Measurements from ENCODE around the gene CBX5. TPM values are rescaled to one million over a fixed set of nuclear protein-coding genes. Genes with fewer than 3 reads are reported as not detected.

The CBX5 gene
- total RNA-seq, 2 donors from 2014 or later: 230 to 341 TPM

DNA sequence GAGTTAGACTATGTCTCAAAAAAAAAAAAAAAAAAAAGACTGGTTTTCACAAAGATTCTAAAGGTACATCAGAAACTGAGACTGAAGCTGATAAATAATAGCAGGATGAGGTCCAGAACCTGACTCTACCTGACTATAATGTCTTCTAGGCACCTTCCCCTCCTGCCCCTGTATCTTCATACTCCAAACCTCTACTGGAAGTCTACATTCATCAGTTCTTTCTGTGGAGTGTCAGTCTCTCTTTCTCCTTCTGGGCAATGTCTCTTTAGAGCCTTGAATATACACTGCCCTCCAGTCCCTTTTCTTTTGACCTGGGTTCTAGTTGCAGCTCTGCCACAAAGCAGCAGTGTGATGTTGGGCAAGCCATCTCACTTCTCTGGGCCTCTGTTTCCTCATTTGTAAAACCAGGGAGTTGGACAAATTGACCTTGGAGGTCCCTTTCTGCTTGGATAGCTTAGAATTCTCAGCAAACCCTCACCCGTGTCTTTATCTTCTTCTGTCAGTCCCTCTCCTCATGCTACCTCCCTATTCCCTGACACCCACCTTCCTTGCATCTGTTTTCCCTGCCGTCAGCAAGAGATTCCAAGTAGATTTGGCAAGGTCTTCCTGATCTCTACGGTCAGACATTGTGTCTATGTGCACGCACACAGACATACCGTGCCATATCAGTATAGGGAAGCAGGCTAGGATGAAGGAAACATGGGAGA is 16.6 kb upstream of the CBX5 start:
- no peaks in the 10 kb centered on the region for H3K36me3 ChIP-seq (ENCODE audit: control insufficient read depth, insufficient read depth, low read length)
- H3K9me3 ChIP-seq (ENCODE audit: control insufficient read depth, low read length): no peaks in the 10 kb centered on the region
- no peaks in the 10 kb centered on the region for H3K27me3 ChIP-seq (ENCODE audit: control insufficient read depth, insufficient read depth, low read length, poor library complexity, severe bottlenecking)
- H3K27ac ChIP-seq (ENCODE audit: low read depth, low read length): no peak overlapping the region
- H3K4me1 Mint-ChIP-seq: peaks cover 38% of the 10 kb centered on the region
- peaks cover 13% of the 10 kb centered on the region for H3K27me3 Mint-ChIP-seq (ENCODE audit: insufficient read depth)
- H3K9me3 Mint-ChIP-seq: no peaks in the 10 kb centered on the region
- no peak for DNase-seq
- WGBS, 2 experiments (ENCODE audit: insufficient coverage in 1 of 2, insufficient read length in 1 of 2): 92 to 100% methylated on average over 4 to 5 of the region's 5 CpGs
- no peaks in the 10 kb centered on the region for H3K36me3 Mint-ChIP-seq (ENCODE audit: low read depth)
- TF ChIP-seq, protein P1, sequence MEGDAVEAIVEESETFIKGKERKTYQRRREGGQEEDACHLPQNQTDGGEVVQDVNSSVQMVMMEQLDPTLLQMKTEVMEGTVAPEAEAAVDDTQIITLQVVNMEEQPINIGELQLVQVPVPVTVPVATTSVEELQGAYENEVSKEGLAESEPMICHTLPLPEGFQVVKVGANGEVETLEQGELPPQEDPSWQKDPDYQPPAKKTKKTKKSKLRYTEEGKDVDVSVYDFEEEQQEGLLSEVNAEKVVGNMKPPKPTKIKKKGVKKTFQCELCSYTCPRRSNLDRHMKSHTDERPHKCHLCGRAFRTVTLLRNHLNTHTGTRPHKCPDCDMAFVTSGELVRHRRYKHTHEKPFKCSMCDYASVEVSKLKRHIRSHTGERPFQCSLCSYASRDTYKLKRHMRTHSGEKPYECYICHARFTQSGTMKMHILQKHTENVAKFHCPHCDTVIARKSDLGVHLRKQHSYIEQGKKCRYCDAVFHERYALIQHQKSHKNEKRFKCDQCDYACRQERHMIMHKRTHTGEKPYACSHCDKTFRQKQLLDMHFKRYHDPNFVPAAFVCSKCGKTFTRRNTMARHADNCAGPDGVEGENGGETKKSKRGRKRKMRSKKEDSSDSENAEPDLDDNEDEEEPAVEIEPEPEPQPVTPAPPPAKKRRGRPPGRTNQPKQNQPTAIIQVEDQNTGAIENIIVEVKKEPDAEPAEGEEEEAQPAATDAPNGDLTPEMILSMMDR (conservative IDR thresholded peaks at IDR 0.05): no peak
- peaks cover 18% of the 10 kb centered on the region for H3K4me1 ChIP-seq (ENCODE audit: control insufficient read depth, insufficient read depth, low read length)
- H3K4me3 ChIP-seq (ENCODE audit: low read length): no peak overlapping the region
- H3K4me3 Mint-ChIP-seq: no peak overlapping the region
- no peak overlapping the region for H3K9ac ChIP-seq (ENCODE audit: extremely low read depth, low read length, poor library complexity, severe bottlenecking)
- no peak overlapping the region for H3K27ac Mint-ChIP-seq

DNA sequence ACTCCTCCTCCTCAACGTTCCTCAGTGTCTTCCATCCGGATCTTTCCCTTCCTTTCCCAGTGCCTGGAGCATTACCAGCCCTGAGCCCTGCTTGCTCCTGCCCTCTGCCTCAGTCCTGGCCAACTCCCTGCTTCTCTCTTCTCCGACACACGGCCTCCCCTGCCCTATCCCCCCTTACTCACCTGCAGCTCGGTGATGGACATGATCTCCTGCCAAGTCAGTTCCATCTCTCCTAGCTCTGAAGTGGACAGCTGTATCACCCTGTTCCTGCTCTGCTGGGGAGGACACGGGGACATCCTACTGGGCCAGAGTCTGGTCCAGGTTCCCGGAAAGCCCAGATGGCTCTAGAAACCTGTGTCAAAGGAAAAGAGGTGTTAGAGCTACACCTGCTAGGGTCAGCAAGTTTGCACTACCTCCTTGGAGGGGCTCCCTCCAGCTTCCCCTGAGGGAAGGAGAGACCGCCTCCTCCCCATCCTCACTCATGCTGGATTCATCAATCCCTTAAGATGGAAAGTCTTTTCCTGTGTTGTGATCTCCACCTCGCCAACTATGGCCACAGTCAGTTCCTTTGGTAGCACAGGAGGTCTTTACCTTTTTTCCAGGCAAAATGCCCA is 15.1 kb upstream of the CBX5 start:
- DNase-seq: no peak
- Mint-ChIP-seq H3K4me3 (no peak overlapping the region), H3K36me3 (ENCODE audit: low read depth) (no peaks in the 10 kb centered on the region), H3K27ac (peak overlapping the region; percentile 29), H3K27me3 (ENCODE audit: insufficient read depth) (peaks cover 10% of the 10 kb centered on the region), H3K9me3 (no peaks in the 10 kb centered on the region), H3K4me1 (peaks cover 23% of the 10 kb centered on the region)
- Histone ChIP-seq H3K9ac (ENCODE audit: extremely low read depth, low read length, poor library complexity, severe bottlenecking) (no peak overlapping the region), H3K27ac (ENCODE audit: low read depth, low read length) (no peak overlapping the region), H3K4me1 (ENCODE audit: control insufficient read depth, insufficient read depth, low read length) (peaks cover 7% of the 10 kb centered on the region), H3K9me3 (ENCODE audit: control insufficient read depth, low read length) (no peaks in the 10 kb centered on the region), H3K36me3 (ENCODE audit: control insufficient read depth, insufficient read depth, low read length) (no peaks in the 10 kb centered on the region), H3K27me3 (ENCODE audit: control insufficient read depth, insufficient read depth, low read length, poor library complexity, severe bottlenecking) (no peaks in the 10 kb centered on the region), H3K4me3 (ENCODE audit: low read length) (no peak overlapping the region)
- TF ChIP-seq, protein P1 (conservative IDR thresholded peaks at IDR 0.05): no peak
- 83 to 91% methylated on average over 6 to 9 of the region's 9 CpGs for WGBS, 2 experiments (ENCODE audit: insufficient coverage in 1 of 2, insufficient read length in 1 of 2)

DNA sequence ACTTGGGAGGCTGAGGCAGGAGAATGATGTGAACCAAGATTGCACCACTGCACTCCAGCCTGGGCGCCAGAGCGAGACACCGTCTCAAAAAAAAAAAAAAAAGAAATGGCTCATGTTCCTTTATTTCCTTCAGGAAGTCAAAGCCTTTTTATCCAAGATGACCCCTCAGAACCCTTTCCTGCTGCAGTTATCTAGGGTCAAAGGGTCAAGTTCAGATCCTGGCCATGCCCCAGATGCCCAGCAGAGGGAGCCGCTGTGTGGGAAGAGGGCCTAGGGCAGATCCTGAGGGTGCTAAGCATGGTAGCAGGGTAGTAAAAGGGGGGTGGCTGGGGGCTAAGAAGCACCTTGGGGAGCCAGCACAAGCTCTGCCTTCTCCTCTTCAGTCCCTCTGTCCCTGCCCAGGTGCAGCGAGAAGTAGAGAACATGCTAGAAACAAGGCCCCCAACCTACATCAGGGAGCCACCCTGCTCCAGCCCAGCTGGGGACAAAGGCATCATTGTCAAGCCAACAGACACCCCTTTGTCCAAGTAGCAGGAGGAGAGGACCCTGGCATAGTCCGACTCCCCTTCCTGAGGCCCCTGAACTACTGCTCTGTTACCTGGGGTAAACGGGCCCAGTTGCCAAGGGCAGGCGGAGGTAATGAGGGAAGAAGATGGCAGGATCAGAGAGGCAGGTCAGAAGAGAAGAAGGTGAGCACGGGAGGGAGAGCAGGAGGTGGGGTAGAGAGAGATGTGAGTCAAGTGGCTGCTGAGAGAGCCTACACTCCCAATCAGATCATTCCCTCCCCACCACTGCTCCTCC is 14.4 kb upstream of the CBX5 start:
- Histone ChIP-seq H3K27ac (ENCODE audit: low read depth, low read length) (no peak overlapping the region), H3K36me3 (ENCODE audit: control insufficient read depth, insufficient read depth, low read length) (no peaks in the 10 kb centered on the region), H3K9ac (ENCODE audit: extremely low read depth, low read length, poor library complexity, severe bottlenecking) (no peak overlapping the region), H3K27me3 (ENCODE audit: control insufficient read depth, insufficient read depth, low read length, poor library complexity, severe bottlenecking) (no peaks in the 10 kb centered on the region), H3K4me1 (ENCODE audit: control insufficient read depth, insufficient read depth, low read length) (peaks cover 7% of the 10 kb centered on the region), H3K4me3 (ENCODE audit: low read length) (no peak overlapping the region), H3K9me3 (ENCODE audit: control insufficient read depth, low read length) (no peaks in the 10 kb centered on the region)
- no peak overlapping the region for H3K27ac Mint-ChIP-seq
- no peaks in the 10 kb centered on the region for H3K36me3 Mint-ChIP-seq (ENCODE audit: low read depth)
- H3K4me1 Mint-ChIP-seq: peaks cover 16% of the 10 kb centered on the region
- TF ChIP-seq, protein P1 (conservative IDR thresholded peaks at IDR 0.05): peak; percentile 91
- H3K27me3 Mint-ChIP-seq (ENCODE audit: insufficient read depth): peaks cover 4% of the 10 kb centered on the region
- no peaks in the 10 kb centered on the region for H3K9me3 Mint-ChIP-seq
- peak; percentile 97 for DNase-seq
- 79 to 92% methylated on average over 5 to 8 of the region's 9 CpGs for WGBS, 2 experiments (ENCODE audit: insufficient coverage in 1 of 2, insufficient read length in 1 of 2)
- no peak overlapping the region for H3K4me3 Mint-ChIP-seq
